IMR-90 (cell line): ENCODE data around the gene ASTN2. TPM values are rescaled to one million over a fixed set of nuclear protein-coding genes. Genes with fewer than 3 reads are reported as not detected.

Experiments
- ATAC-seq: fragments of 200-7000 bp; cut with Tn5 transposase; 2 replicates; pipeline ENCODE4 v1.9.1; 2020; ENCODE audit warnings: low read depth, mild to moderate bottlenecking, moderate library complexity
- BruUV-seq: library from RNA; stranded (reverse); fragments of 400-500 nt; replicated peaks from 2 replicates; lab custom pipeline; 2021; lab: Mats Ljungman, UMichigan
- CTCF ChIA-PET: fragments of 300-600 bp; formaldehyde crosslinking; extraction: SDS; loops from one replicate; lab custom pipeline; 2021; ENCODE audit warnings: antibody characterized with exemption; lab: Yijun Ruan, JAX
- POLR2A ChIA-PET: fragments of 300-600 bp; sonication (Branson Sonifier 250); formaldehyde crosslinking; loops from one replicate; lab custom pipeline; 2022; ENCODE audit warnings: antibody characterized with exemption; ENCODE audit not compliant: unreplicated experiment; lab: Charles Lee
- DNase-seq: peaks from one replicate; pipeline ENCODE4 v3.0.0; 2013
- H2AFZ ChIP-seq: replicated peaks from 2 replicates; pipeline ENCODE3; 2013; ENCODE audit warnings: low read length, mild to moderate bottlenecking; ENCODE audit not compliant: poor library complexity
- H2AK5ac ChIP-seq: 2 replicates; pipeline ENCODE4 v1.6.1; 2013; ENCODE audit warnings: low read depth, low read length, inconsistent platforms
- H2AK9ac ChIP-seq: replicated peaks from 2 replicates; pipeline ENCODE3; 2013; ENCODE audit warnings: mild to moderate bottlenecking, low read depth, low read length, moderate library complexity; ENCODE audit not compliant: poor library complexity
- H2BK120ac ChIP-seq: 2 replicates; pipeline ENCODE4 v1.6.1; 2013; ENCODE audit warnings: low read depth, low read length, inconsistent platforms
- H2BK15ac ChIP-seq: 3 replicates; pipeline ENCODE4 v1.6.1; 2013; ENCODE audit warnings: low read depth, low read length, inconsistent platforms
- H2BK20ac ChIP-seq: 2 replicates; pipeline ENCODE4 v1.6.1; 2013; ENCODE audit warnings: low read depth, mild to moderate bottlenecking, inconsistent platforms, low read length, moderate library complexity
- H2BK5ac ChIP-seq: 2 replicates; pipeline ENCODE4 v1.6.1; 2013; ENCODE audit warnings: mild to moderate bottlenecking, low read depth, low read length, inconsistent platforms; ENCODE audit not compliant: poor library complexity, severe bottlenecking
- H3K14ac ChIP-seq: replicated peaks from 2 replicates; pipeline ENCODE4 v1.6.1; 2013; ENCODE audit warnings: low read depth, low read length, inconsistent platforms
- H3K18ac ChIP-seq: 2 replicates; pipeline ENCODE4 v1.6.1; 2013; ENCODE audit warnings: low read depth, low read length, control low read depth
- H3K23ac ChIP-seq: 2 replicates; pipeline ENCODE4 v1.6.1; 2013; ENCODE audit warnings: low read depth, low read length, inconsistent platforms
- H3K27ac ChIP-seq: 2 replicates; pipeline ENCODE4 v1.5.1; 2013; ENCODE audit warnings: mild to moderate bottlenecking, control low read depth, low read length; ENCODE audit not compliant: insufficient read depth
- H3K27me3 ChIP-seq: 2 replicates; pipeline ENCODE4 v1.6.1; 2013; ENCODE audit warnings: low read length; ENCODE audit not compliant: control insufficient read depth, insufficient read depth
- H3K36me3 ChIP-seq: 2 replicates; pipeline ENCODE4 v1.6.1; 2013; ENCODE audit warnings: low read length, mixed read lengths; ENCODE audit not compliant: control insufficient read depth, insufficient read depth
- H3K4ac ChIP-seq: 2 replicates; pipeline ENCODE4 v1.6.1; 2013; ENCODE audit warnings: low read depth, low read length, inconsistent platforms
- H3K4me1 ChIP-seq: 2 replicates; pipeline ENCODE4 v1.6.1; 2013; ENCODE audit warnings: low read length, mixed read lengths; ENCODE audit not compliant: control insufficient read depth, insufficient read depth
- H3K4me2 ChIP-seq: 2 replicates; pipeline ENCODE4 v1.6.1; 2013; ENCODE audit warnings: low read depth, mild to moderate bottlenecking, control low read depth, low read length, moderate library complexity
- H3K4me3 ChIP-seq: 2 replicates; pipeline ENCODE4 v1.5.1; 2013; ENCODE audit warnings: low read depth, mild to moderate bottlenecking, control low read depth, low read length, moderate library complexity; ENCODE audit not compliant: insufficient read depth
- H3K56ac ChIP-seq: 2 replicates; pipeline ENCODE4 v1.6.1; 2013; ENCODE audit warnings: low read length, inconsistent platforms; ENCODE audit not compliant: insufficient read depth; ENCODE audit errors: extremely low read depth
- H3K79me1 ChIP-seq, 2 experiments: 2 replicates each; pipeline ENCODE4 v1.6.1; 2013; ENCODE audit warnings: low read length in 2 of 2, inconsistent platforms in 1 of 2, low read depth in 1 of 2
- H3K9ac ChIP-seq: 2 replicates; pipeline ENCODE4 v1.6.1; 2013; ENCODE audit warnings: low read depth, low read length, control low read depth
- H3K9me1 ChIP-seq: 2 replicates; pipeline ENCODE4 v1.6.1; 2013; ENCODE audit warnings: low read length, inconsistent platforms; ENCODE audit not compliant: insufficient read depth
- H3K9me3 ChIP-seq: 2 replicates; pipeline ENCODE4 v1.6.1; 2013; ENCODE audit warnings: low read length; ENCODE audit not compliant: control insufficient read depth, insufficient read depth
- H4K20me1 ChIP-seq: 2 replicates; pipeline ENCODE4 v1.6.1; 2013; ENCODE audit warnings: low read length, inconsistent platforms; ENCODE audit not compliant: insufficient read depth
- H4K5ac ChIP-seq: 2 replicates; pipeline ENCODE4 v1.6.1; 2013; ENCODE audit warnings: mild to moderate bottlenecking, low read depth, low read length, control low read depth
- H4K8ac ChIP-seq, 2 experiments: 2 replicates each; pipeline ENCODE4 v1.6.1; 2013; ENCODE audit warnings: low read depth in 2 of 2, low read length in 2 of 2, control low read depth in 1 of 2, inconsistent platforms in 1 of 2
- H4K91ac ChIP-seq: 2 replicates; pipeline ENCODE4 v1.6.1; 2013; ENCODE audit warnings: low read depth, low read length, inconsistent platforms; ENCODE audit not compliant: insufficient read depth
- BHLHE40 ChIP-seq: fragments of 150-350 bp; IDR thresholded peaks from 2 replicates; pipeline ENCODE4 v1.6.1; 2016; ENCODE audit warnings: mild to moderate bottlenecking, low read depth, low read length
- CEBPB ChIP-seq: IDR thresholded peaks from 2 replicates; pipeline ENCODE4 v1.6.1; 2012; ENCODE audit warnings: low read depth, low read length, improper control_type of control experiment
- CHD1 ChIP-seq: IDR thresholded peaks from 2 replicates; pipeline ENCODE4 v1.6.1; 2012; ENCODE audit warnings: low read depth, low read length, improper control_type of control experiment
- MAFK ChIP-seq: IDR thresholded peaks from 2 replicates; pipeline ENCODE4 v1.6.1; 2012; ENCODE audit warnings: low read depth, low read length, improper control_type of control experiment
- MAZ ChIP-seq: IDR thresholded peaks from 2 replicates; pipeline ENCODE4 v1.6.1; 2012; ENCODE audit warnings: low read depth, mild to moderate bottlenecking, low read length, improper control_type of control experiment, moderate library complexity, borderline replicate concordance
- RAD21 ChIP-seq: IDR thresholded peaks from 2 replicates; pipeline ENCODE4 v1.6.1; 2012; ENCODE audit warnings: low read length, improper control_type of control experiment
- WGBS, 2 experiments: methylation state at CpG; one replicate each; pipeline versions ENCODE4 v1.1.5 to v1.1.7; 2013; ENCODE audit warnings: missing lambda C conversion rate in 2 of 2; ENCODE audit not compliant: insufficient read length in 1 of 2; ENCODE audit errors: extremely low coverage in 2 of 2; 5-methylcytosine and 5-hydroxymethylcytosine counted together
- dilution Hi-C: fragments of 300-500 bp; cut with HindIII; formaldehyde crosslinking; loops from one replicate; pipeline ENCODE4 v1.14.3; 2018; ENCODE audit warnings: low sequenced_read_pairs; ENCODE audit not compliant: unreplicated experiment
- in situ Hi-C: fragments of 300-500 bp; cut with MboI; formaldehyde crosslinking; loops from 3 replicates; pipeline ENCODE4 v1.14.3; 2019; ENCODE audit warnings: low sequenced_read_pairs, inconsistent platforms, mixed read lengths
- intact Hi-C: fragments of 100-400 bp; cut with micrococcal nuclease; formaldehyde crosslinking; loops from 2 replicates; pipeline ENCODE4 v1.10.0; 2022
- polyA plus RNA-seq, 3 experiments: library from polyadenylated mRNA; depleted of rRNA; stranded (reverse); fragments of >200 nt; gene quantifications; 2 replicates each; pipeline ENCODE4 v1.2.3, GENCODE V29; 2012; ENCODE audit warnings: low replicate concordance in 1 of 3
- total RNA-seq: library from RNA; depleted of rRNA; stranded (reverse); fragments of >200 nt; gene quantifications from 2 replicates; pipeline ENCODE4 v1.2.3, GENCODE V29; 2012
- TF ChIP-seq, protein P1 (sequence below): conservative IDR thresholded peaks from 2 replicates; pipeline ENCODE4 v1.5.1; 2012; ENCODE audit warnings: mild to moderate bottlenecking, low read depth, low read length, improper control_type of control experiment
- TF ChIP-seq, protein P2 (sequence below): fragments of 150-350 bp; IDR thresholded peaks from 2 replicates; pipeline ENCODE4 v1.6.1; 2016; ENCODE audit warnings: low read depth, mild to moderate bottlenecking, low read length, moderate library complexity, borderline replicate concordance

The ASTN2 gene
- total and polyA plus RNA-seq, 2 of the 4 experiments (the other 2 are of a cell fraction) = 3.8 to 6.8 TPM

DNA sequence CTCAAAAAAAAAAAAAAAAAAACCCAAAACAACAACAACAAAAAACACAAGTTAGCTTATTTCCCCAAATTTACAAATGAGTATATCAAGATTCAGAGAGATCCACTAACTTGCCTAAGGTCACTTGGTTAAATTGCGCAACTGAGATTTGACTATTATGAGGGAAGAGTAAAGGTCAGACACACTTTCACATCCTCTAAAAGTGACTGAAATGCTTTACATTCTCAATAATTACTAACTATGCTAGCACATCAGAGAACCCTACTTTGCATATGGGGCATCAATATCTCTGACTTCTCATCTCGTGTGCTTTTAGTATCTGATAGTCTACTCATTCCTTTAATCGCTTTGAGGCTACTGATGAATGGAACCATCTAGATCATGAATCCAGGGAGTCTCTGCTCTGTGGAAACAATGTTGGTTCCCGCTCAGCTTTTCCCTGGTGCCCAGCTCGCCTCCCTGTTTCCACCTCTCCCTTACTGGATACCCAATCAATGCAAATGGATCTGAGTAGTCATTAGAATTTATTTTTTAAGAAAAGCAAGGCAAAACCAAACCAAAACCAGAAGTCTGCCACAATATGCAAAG, 909.9 kb downstream of the ASTN2 start:
- dilution Hi-C loops (no loop called here), intact Hi-C loops (no loop called here), in situ Hi-C loops (no loop called here)
- Histone ChIP-seq H3K4me3 (no peak overlapping the region), H3K27me3 (no peaks in the 10 kb centered on the region; the same call in 1 of the 2 replicates), H4K8ac (no peak overlapping the region), H3K79me1 (no peaks in the 10 kb centered on the region), H3K27ac (no peak overlapping the region), H3K9me3 (no peaks in the 10 kb centered on the region), H3K18ac (no peak overlapping the region), H4K91ac (no peak overlapping the region), H3K4ac (no peak overlapping the region), H2BK5ac (no peak overlapping the region), H4K20me1 (no peaks in the 10 kb centered on the region), H3K36me3 (no peaks in the 10 kb centered on the region), H2AK5ac (no peak overlapping the region), H3K23ac (no peak overlapping the region), H3K14ac (no peak overlapping the region), H3K9ac (no peak overlapping the region), H3K9me1 (no peaks in the 10 kb centered on the region), H3K4me2 (no peak overlapping the region), H2BK120ac (no peak overlapping the region), H2BK20ac (no peak overlapping the region), H3K4me1 (no peaks in the 10 kb centered on the region), H3K56ac (no peak overlapping the region), H2AFZ (no peak overlapping the region), H2BK15ac (no peak overlapping the region), H4K5ac (no peak overlapping the region), H2AK9ac (no peak overlapping the region)
- WGBS, 2 experiments = 90% methylated on average over 2 of the region's 5 CpGs; no CpG with 5 or more reads in 1 of the 2 experiments
- TF ChIP-seq RAD21 (no peak), CHD1 (no peak), CEBPB (peak; percentile 74), MAFK (no peak), BHLHE40 (no peak), MAZ (no peak)
- TF ChIP-seq, protein P1, sequence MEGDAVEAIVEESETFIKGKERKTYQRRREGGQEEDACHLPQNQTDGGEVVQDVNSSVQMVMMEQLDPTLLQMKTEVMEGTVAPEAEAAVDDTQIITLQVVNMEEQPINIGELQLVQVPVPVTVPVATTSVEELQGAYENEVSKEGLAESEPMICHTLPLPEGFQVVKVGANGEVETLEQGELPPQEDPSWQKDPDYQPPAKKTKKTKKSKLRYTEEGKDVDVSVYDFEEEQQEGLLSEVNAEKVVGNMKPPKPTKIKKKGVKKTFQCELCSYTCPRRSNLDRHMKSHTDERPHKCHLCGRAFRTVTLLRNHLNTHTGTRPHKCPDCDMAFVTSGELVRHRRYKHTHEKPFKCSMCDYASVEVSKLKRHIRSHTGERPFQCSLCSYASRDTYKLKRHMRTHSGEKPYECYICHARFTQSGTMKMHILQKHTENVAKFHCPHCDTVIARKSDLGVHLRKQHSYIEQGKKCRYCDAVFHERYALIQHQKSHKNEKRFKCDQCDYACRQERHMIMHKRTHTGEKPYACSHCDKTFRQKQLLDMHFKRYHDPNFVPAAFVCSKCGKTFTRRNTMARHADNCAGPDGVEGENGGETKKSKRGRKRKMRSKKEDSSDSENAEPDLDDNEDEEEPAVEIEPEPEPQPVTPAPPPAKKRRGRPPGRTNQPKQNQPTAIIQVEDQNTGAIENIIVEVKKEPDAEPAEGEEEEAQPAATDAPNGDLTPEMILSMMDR = no peak
- TF ChIP-seq, protein P2, sequence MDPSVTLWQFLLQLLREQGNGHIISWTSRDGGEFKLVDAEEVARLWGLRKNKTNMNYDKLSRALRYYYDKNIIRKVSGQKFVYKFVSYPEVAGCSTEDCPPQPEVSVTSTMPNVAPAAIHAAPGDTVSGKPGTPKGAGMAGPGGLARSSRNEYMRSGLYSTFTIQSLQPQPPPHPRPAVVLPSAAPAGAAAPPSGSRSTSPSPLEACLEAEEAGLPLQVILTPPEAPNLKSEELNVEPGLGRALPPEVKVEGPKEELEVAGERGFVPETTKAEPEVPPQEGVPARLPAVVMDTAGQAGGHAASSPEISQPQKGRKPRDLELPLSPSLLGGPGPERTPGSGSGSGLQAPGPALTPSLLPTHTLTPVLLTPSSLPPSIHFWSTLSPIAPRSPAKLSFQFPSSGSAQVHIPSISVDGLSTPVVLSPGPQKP = no peak
- DNase-seq (no peak), ATAC-seq (no peak)
- BruUV-seq = no TSS peak
- ChIA-PET POLR2A (interaction anchor here (0.6 kb wide), 1 partner anchor 926 kb away, joined by 4 read pairs; no protein-coding TSS in a partner anchor), CTCF (no interaction called here)
